ENCODE results near the gene SHISA9.
"Not testable (repeated sequence)": the region's sequence is repeated elsewhere in the genome, so short reads cannot be mapped to it uniquely, and the experiment has no call there.

The SHISA9 gene

DNA sequence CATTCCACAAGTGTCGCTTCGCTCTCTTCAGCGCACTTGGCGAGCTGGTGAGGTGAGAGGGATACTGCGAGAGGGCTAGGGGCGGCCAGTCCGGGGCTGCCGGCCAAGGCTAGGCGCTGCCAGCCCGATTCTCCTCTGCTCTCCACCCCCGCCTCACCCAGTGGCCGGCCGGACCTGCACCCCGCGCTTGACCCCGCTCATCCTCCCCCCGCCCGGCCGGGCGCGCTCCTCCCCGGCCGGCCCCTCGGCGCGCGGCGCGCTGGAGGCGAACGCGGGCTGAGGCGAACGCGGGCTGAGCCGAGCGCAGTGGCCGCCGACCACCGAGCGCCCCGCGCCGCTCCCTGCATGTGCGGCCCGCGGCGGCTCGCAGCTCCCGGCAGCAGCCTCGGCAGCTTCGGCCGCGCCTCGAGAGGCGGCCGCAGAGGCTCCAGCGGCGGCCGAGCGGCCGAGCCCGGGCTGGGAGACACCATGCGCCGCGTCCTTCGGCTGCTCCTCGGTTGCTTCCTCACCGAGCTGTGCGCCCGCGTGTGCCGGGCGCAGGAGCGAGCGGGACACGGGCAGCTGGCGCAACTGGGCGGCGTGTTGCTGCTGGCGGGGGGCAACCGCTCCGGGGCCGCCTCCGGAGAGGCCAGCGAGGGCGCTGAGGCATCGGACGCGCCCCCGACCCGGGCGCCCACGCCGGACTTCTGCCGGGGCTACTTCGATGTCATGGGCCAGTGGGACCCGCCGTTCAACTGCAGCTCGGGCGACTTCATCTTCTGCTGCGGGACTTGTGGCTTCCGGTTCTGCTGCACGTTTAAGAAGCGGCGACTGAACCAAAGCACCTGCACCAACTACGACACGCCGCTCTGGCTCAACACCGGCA, at the start of gene SHISA9:
TSS of gene SHISA9 (plus strand) at position 2 of the 865 bp plus-strand sequence.
- peak in 1 of 2 experiments; percentile 22 for DNase-seq

DNA sequence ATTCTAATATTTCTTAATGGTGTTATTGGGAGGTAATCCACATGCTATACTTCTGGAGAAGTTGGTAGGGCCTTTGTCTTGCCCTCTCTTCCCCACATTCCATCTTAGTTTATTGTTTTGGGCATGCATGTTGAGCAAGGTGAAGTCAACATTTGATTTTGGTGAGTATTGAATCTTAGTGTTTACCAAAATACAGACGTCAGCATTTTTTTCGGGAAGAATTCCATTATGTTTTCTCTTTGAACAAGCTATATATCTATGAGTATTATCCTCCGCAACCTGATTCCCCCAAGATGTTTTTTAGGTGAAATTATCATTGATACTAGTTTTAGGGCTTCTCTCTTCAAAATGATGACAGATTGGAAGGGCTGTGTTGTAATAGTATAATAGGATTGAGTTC, 47.4 kb upstream of the SHISA9 start:
- no peak for DNase-seq

DNA sequence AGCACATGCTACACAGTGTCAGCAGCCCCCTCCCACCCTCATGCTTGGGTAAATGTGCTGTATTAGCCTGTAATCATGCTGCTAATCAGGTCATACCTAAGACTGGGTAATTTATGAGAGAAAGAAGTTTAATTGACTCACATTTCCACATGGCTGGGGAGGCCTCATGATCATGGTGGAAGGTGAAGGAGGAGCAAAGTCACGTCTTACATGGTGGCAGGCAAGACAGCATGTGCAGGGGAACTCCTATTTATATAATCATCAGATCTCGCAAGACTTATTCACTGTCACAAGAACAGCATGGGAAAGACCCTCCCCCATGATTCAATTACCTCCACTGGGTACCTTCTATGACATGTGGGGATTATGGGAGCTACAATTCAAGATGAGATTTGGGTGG, 44.0 kb upstream of the SHISA9 start:
- not testable (repeated sequence) for DNase-seq

DNA sequence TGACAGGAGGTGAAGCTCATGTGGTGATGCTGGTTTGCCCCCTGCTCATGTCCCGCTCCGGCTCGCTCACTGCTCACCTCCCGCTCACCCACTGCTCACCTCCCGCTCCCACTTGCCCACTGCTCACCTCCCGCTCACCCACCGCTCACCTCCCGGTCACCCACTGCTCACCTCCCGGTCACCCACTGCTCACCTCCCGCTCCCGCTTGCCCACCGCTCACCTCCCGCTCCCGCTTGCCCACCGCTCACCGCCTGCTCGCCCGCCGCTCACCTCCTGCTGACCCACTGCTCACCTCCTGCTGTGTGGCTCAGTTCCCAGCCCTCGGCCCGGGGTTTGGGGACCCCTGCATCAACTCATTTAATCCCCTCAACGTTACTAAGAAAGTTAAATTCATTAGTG, 39.1 kb upstream of the SHISA9 start:
- no peak for DNase-seq

GRCh38 chr16:12862941-12863340, 38.5 kb upstream of the SHISA9 start:
- DNase-seq, result no peak

DNA sequence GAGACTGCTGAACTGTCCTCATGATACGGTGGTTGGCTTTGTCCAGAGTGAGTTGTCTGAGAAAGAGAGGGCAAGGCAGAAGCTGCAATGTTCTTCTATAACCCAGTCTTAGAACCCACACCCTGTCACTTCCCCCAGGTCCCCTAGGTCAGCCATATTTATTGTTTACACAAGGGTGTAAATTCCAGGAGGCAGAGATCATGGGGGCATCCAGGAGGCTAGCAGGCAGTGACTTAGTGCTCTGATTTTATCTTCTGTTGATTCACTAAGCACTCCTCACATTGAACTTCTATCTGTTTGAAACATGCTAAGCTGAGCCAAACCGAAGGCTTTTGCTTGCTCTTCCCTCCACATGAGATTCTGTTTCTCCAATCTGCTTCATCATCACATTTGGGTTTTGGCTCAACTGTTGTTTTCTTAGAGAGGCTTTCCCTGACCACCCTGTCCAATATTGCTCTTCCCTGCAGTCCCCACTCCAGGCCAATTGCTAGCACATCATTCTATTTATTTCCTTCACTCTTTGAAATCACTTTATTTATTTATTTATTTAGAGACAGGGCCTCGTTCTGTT, 34.3 kb upstream of the SHISA9 start:
- no peak for DNase-seq

DNA sequence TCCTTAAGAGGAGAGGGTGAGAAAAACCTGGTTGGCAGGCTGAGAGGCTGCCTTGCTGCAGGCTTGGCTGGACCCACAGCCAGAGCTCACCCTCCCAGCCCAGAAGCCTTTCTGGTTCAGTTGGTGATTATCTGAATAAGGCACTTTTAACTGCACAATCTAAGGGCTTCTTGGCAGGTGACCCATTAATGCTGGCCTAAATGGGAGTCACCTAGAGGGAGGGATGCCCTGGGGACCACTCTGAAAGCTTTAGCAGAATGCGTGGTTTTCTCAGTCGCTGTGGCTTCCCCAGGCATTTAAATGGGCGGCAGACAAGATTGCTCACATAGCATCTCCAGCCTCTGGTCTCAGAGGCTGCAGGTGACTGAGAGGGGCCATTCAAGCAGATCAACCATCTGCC, 33.2 kb upstream of the SHISA9 start:
- no peak for DNase-seq

GRCh38 chr16:12868788-12869187, 32.6 kb upstream of the SHISA9 start:
- DNase-seq, result no peak

- no peak for DNase-seq
Observed at GRCh38 chr16:12869698-12870427, 31.5 kb upstream of the SHISA9 start.

DNA sequence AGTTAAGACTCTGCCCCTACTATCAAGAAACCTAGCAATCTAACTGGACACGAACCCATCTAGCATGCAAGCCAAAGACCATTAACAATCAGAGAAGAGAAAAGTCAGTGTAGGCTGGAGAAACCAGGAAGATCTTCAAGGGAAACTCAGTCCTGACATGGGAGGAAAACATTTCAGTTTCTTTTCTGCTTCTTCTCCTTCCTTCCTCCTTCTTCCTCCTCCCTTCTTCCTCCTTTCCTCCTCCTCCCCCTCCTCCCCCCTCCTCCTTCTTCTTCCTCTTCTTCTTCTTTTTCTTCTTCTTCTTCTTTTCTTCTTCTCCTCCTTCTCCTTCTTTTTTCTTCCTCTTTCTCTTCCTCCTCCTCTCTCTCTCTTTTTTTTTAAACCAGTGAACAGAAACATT, 29.6 kb upstream of the SHISA9 start:
- no peak for DNase-seq

GRCh38 chr16:12874186-12874585, 27.2 kb upstream of the SHISA9 start:
- no peak for DNase-seq

GRCh38 chr16:12876778-12877177, 24.6 kb upstream of the SHISA9 start:
- no peak for DNase-seq

DNA sequence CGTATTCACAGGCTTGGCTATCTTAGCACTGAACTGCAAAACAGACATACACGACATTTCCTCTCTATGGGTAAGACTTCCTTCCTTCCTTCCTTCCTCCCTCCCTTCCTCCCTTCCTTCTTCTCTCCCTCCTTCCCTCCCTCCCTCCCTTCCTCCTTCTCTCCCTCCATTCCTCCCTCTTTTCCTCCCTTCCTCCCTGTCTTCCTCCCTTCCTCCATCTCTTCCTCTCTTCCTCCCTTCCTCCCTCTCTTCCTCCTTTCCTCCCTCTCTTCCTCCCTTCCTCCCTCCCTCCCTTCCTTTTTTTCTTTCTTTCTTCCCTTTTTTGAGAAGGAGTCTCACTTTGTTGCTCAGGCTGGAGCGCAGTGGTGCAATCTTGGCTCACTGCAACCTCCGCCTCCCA, 22.4 kb upstream of the SHISA9 start:
- DNase-seq, result no peak

DNA sequence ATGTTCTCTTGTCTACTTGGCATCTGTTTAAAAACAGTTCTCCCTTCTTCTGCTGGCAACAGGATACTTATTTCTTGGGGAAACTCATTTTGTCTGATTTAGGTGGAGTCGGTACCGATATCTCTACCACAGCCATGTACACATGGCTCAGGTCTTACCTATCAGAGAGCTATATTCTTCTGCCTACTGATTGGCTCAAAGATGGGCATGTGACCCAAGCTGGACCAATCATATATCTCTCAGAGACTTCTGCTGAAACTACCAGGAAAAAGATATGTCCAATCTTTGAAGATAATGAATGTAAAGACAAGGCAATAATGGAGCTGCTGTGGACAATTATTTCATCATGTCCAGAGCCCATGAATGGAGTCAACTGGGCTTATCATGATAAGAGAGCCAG, 21.6 kb upstream of the SHISA9 start:
- DNase-seq, result no peak

- DNase-seq, result no peak
Observed at GRCh38 chr16:12881182-12881581, 20.2 kb upstream of the SHISA9 start.

- DNase-seq, result no peak
Observed at GRCh38 chr16:12881740-12882139, 19.7 kb upstream of the SHISA9 start.

GRCh38 chr16:12885742-12886141, 15.7 kb upstream of the SHISA9 start:
- DNase-seq, result no peak

DNA sequence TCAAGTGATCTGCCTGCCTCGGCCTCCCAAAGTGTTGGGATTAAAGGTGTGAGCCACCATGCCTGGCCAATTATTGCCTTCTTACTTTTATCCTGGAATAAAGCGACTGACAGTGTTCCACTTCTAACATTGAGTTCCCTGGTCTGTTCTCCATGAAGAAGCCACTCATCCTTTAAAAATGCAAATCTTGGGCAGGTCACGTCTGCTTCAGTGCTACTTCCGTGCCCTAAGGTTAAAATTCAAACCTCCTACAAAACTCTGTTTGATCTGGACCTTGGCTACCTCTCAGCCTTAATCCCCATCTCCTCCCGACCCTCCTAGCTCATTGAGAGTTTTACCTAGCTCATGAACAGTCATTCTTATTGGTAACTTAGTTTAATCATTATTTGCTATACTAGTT, 9.6 kb upstream of the SHISA9 start:
- no peak for DNase-seq

DNA sequence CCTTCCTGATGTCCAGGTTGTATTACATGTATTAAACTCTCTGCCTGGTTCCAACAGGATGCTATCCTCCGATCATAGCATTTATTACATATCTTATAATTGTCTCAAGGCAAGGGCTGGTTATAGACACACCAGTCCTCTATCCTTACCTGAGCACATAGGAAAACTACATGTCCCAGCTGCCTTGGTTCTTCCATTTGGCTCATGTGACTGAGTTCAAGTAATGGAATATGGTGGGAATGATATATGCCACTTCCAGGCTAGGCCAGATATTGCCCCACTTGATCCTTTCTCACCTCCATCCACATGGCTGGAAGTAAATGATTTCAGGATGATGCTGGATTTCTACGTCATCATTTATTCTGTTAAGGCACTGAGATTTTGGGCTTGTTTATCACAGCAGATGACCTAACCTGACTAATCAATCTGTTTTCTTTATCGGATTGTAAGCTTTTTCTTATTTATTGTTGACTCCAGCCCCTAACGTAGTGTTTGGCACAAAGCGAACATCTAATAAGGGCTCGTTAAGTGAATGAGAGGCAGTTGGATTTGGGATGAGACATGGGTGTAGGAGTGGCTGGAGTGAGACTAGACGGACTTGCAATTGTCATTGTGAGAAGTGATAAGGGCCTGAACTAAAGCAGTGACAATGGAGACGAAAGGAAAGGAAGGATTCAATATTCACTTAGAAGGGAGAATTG, 8.2 kb upstream of the SHISA9 start:
- no peak for DNase-seq

- no peak for DNase-seq
Observed at GRCh38 chr16:12896562-12896961, 4.8 kb upstream of the SHISA9 start.

DNA sequence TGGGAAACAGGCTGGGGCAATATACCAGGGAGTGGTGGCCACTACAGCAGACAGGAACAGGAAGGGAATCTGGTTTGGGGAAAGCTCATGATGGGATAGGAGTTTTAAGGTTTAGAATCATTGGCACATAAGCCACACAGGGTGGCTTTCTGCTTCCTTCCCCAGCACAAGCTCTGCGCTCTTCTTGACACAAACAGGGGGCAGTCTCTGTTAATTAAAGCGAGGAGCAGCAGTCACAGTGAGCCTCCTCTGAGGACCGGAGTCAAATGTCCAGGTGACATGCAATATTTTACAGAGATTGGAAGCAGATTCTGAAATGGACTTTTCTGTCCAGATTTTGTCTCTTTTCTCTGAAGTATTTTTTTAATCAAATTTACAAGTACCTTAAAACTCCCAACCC, 2.8 kb upstream of the SHISA9 start:
- DNase-seq, result no peak

DNA sequence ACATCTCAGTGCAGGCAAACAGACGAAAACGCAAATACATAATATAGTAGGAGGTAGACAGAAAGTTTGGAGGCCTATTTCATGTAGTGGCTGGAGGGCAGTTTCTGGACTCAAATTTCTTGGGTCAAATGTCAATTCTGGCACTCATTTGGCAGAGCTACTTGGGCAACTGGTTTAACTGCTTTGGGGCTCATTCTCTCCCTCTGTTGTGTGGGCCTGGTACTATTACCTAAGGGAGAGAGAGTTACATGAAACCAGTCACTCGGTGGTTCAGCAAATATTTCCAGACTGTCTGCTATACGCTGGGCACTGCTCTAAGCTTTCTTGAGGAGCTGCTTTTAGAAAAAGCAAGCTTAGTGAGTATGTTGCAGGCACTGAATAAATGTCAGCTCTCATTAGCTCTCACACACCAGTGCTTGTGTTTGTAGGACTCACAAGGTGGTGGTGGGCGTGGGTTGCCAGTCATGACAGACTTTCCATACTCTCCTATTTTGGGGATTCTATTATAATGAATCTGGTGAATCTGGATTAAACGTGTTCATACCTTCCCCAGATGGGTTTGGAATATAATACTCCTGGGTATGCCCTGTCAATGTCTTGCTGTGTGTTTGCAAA, 1.8 kb upstream of the SHISA9 start:
- no peak for DNase-seq

DNA sequence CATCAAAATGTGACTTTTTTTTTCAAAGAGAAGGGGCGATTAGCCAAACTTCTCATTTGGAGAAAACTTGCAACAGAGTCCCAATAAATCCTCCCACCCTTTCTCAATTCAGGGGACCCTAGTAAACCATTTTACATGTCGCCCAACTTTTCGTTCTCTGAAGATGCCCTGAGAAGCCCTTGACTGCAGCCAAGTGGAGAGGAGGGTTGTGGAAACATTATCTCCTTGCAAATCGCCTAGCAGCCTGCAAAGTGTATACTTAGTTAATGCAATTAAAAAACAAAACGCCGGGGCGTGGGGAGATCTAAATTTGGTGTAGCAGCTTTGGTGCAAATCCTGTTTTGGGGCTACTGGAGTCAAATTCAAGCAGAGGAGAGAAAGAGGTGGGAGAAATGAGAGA, 1.2 kb upstream of the SHISA9 start:
- DNase-seq, result no peak

Data from activated T-cell treated with anti-CD3 and anti-CD28 coated beads, Interleukin-2, amount 50 U/mL, for 48 hours (primary cell).